Liver (tissue), 3 donors: ENCODE measurements around the gene S100A11.

Experiments used
- RAD21 ChIP-seq, 2 donors: IDR thresholded peaks; 2 replicates each; pipeline ENCODE4 v1.6.1; 2016; ENCODE audit warnings: antibody characterized with exemption in 2 of 2, mild to moderate bottlenecking in 2 of 2
- YY1 ChIP-seq: IDR thresholded peaks from 2 replicates; pipeline ENCODE4 v1.6.1; 2016; ENCODE audit warnings: antibody characterized with exemption, mild to moderate bottlenecking
- TF ChIP-seq, protein P1 (sequence below): fragments of 150-350 bp; IDR thresholded peaks from 2 replicates; pipeline ENCODE4 v1.5.1; 2017; ENCODE audit warnings: improper control_type of control experiment, low read depth, low read length; ENCODE audit not compliant: missing input control
- donor health status: healthy.
- donor health status: healthy.

DNA sequence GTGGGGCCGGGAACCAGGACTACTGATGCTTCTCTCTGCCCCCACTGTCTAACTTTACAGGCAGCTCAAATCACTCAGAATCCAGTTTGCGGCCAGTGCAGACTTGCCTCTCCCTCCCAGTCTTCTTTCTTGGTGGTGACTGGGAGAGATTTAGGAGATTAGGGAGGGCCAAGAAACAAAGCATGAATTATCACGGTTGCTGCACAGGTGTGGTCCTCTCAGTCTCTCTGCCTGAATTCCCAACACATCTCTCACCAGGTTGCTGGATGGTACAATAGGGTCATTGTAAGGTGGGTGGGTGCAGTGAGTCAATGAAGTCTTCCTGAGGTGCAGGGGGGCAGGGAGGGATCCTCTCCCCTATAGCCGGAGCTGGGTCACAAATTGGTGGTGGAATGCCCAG is 12.6 kb downstream of the S100A11 start:
- TF ChIP-seq, protein P1, sequence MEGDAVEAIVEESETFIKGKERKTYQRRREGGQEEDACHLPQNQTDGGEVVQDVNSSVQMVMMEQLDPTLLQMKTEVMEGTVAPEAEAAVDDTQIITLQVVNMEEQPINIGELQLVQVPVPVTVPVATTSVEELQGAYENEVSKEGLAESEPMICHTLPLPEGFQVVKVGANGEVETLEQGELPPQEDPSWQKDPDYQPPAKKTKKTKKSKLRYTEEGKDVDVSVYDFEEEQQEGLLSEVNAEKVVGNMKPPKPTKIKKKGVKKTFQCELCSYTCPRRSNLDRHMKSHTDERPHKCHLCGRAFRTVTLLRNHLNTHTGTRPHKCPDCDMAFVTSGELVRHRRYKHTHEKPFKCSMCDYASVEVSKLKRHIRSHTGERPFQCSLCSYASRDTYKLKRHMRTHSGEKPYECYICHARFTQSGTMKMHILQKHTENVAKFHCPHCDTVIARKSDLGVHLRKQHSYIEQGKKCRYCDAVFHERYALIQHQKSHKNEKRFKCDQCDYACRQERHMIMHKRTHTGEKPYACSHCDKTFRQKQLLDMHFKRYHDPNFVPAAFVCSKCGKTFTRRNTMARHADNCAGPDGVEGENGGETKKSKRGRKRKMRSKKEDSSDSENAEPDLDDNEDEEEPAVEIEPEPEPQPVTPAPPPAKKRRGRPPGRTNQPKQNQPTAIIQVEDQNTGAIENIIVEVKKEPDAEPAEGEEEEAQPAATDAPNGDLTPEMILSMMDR, result no peak
- no peak for TF ChIP-seq YY1
- no peak for TF ChIP-seq RAD21 (IDR thresholded peaks at IDR 0.05)
